GM18499 (cell line): ENCODE data around the gene LCN12.
"Not testable (repeated sequence)": the region's sequence is repeated elsewhere in the genome, so short reads cannot be mapped to it uniquely, and the experiment has no call there.

Source experiments
- ATAC-seq: cut with Tn5 transposase; IDR thresholded peaks from one replicate; pipeline ENCODE4 v1.9.1; 2021; ENCODE audit warnings: moderate number of reproducible peaks; ENCODE audit not compliant: insufficient read depth, unreplicated experiment

The LCN12 gene

GRCh38 chr9:137004285-137004684 lies 52.2 kb downstream of the LCN12 start:
- ATAC-seq = not testable (repeated sequence)
